T-helper 1 cell treated with Interleukin-12 subunit alpha and Interleukin-12 subunit beta and Interleukin-4 antibody, amounts not matched to agents 30 ng/mL and 1 ng/mL, for 36 hours (primary cell): Measurements from ENCODE around the gene JARID2. TPM values are rescaled to one million over a fixed set of nuclear protein-coding genes. Genes with fewer than 3 reads are reported as not detected.

ENCODE experiments used
- intact Hi-C: fragments of 100-400 bp; cut with micrococcal nuclease; formaldehyde crosslinking; loops from one replicate; pipeline ENCODE4 v1.15.1; 2024
- total RNA-seq: library from RNA; stranded (reverse); gene quantifications from 2 replicates; pipeline ENCODE4 v1.2.3, GENCODE V29; 2022

JARID2 gene
- total RNA-seq, 1 donor from 2014 or later = 40.3 TPM

GRCh38 chr6:15549371-15549770 is 303.5 kb downstream of the JARID2 start:
- intact Hi-C loops = no loop called here

GRCh38 chr6:15550546-15551123 is 304.8 kb downstream of the JARID2 start:
- intact Hi-C loops = no loop called here

GRCh38 chr6:15551262-15551661 is 305.4 kb downstream of the JARID2 start:
- intact Hi-C loops = no loop called here

DNA sequence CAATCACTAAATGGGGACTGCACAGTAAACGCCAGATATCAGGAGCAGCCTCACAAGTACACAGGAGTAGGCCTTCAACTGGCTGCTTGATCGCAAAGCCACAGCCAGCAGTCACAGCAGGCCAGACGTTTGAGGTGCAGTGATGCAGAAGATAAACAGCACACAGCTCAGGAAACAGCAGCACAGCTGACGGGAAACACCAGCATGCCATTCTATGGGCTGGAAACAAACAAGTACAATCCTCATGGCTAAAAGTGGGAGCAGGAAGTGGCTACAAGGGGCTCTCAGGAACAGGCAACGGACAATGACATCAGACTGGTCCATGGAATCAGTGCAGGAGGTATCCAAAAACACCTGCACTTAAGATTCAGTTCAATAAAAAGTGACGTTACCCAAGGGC is 305.9 kb downstream of the JARID2 start:
- intact Hi-C loops = no loop called here

- intact Hi-C loops = no loop called here
These were observed 307.2 kb downstream of the JARID2 start for GRCh38 chr6:15553031-15553430.

- intact Hi-C loops = no loop called here
These were observed 307.9 kb downstream of the JARID2 start for GRCh38 chr6:15553736-15554294.

GRCh38 chr6:15554728-15555100 is 308.8 kb downstream of the JARID2 start:
- intact Hi-C loops = no loop called here

- intact Hi-C loops = no loop called here
These were observed 309.5 kb downstream of the JARID2 start for GRCh38 chr6:15555101-15556038.

DNA sequence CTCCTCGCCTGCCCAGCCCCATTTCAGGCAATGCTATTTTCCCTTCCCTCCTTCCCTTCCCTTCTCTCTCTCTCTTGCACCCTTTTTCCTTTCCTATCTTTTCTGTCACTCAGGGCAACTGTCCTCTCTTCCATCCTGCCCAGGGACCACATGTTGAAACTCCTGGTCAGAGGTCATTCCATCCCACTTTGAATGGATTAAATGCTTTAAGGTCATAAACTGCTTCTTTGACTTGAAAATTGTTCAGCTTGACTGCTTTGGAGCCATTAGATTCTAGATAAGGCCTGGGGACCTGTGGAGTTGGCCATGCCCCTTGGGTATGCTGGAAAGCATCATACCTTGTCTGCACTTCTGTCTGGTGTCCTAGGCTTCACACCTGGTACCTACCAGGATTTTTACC is 310.8 kb downstream of the JARID2 start:
- intact Hi-C loops = no loop called here

- intact Hi-C loops = no loop called here
These were observed 311.3 kb downstream of the JARID2 start for GRCh38 chr6:15557174-15557573.

DNA sequence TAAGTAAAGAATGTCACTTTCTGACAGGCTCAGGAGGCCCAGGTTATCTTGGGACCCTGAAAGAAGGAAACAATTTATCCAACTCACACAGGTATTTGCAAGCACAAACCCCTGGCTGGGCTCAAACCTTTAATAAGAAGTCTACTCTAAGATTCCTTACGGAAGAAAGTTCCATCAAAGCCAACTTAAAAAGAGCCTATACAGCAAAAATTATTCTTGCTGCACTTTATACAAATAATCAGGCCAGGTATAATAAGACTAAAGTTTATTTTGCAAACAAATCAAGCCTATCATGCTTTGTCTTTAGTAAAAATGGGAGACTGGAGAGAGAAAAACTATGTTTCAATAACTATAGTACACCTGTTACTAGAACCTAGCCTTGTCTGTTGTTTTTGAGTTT is 314.8 kb downstream of the JARID2 start:
- intact Hi-C loops = no loop called here

DNA sequence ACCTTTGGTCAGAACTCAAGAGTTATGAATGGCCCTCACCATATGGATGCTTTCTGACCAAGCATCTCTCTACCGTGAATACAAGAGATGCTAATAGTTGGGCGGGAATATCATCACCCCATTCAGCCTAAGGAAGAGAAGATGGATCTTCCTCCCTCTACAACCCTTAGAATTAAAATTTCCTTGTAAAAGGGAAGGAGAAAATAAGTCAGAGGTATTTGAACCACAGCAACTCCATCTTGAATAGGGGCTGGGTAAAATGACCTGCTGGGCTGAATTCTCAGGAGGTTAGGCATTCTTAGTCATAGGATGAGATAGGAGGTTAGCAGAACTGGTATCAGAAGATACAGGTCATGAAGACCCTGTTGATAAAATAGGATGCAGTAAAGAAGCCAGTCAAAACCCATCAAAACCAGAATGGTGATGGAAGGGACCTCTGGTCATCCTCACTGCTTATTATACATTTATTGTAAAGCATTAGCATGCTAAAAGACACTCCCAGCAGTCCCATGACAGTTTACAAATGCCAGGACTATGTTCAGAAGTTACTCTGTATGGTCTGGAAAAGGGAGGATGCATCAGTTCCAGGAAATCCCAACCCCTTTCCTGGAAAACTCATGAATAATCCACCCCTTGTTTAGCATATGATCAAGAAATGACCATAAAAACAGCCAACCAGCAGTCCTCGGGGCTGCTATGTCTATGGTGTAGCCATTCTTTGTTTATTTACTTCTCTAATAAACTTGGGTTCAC is 315.8 kb downstream of the JARID2 start:
- intact Hi-C loops = no loop called here

- intact Hi-C loops = no loop called here
These were observed 317.1 kb downstream of the JARID2 start for GRCh38 chr6:15562977-15563376.

GRCh38 chr6:15569035-15569995 is 323.4 kb downstream of the JARID2 start:
- intact Hi-C loops = no loop called here

DNA sequence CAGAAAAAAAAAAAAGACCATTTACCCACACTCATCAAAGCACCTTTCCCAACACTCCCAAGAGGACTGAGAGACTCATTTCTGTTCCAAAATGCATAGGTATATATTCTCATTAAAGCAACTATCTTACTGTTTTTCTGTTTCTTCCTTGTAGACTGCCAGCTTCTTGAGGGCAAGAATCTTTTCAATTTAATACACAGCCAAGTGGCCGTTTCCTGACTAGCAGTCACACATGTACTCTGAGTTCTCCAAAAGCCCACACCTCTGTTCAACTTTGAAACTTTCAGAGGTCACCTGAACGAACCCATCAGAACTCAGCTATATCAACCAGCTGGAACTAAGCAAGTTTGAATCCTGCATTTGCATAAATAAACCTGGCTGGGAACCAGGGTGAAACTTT is 324.3 kb downstream of the JARID2 start:
- intact Hi-C loops = no loop called here
